ENCODE results near the gene PXYLP1.

GRCh38 chr3:141239511-141240281 is 8.1 kb downstream of the PXYLP1 start:
- TF ChIP-seq POLR2AphosphoS5 (IDR thresholded peaks at IDR 0.05; ENCODE audit: low read depth, low read length) (no peak), POLR2A (IDR thresholded peaks at IDR 0.05; ENCODE audit: low read depth, low read length) (no peak)
